ENCODE measurements around the gene CRELD2.

CRELD2 gene

GRCh38 chr22:49929994-49930575, 11.7 kb downstream of the CRELD2 start:
- DNase-seq (ENCODE audit: low read depth, low spot score): no peak

DNA sequence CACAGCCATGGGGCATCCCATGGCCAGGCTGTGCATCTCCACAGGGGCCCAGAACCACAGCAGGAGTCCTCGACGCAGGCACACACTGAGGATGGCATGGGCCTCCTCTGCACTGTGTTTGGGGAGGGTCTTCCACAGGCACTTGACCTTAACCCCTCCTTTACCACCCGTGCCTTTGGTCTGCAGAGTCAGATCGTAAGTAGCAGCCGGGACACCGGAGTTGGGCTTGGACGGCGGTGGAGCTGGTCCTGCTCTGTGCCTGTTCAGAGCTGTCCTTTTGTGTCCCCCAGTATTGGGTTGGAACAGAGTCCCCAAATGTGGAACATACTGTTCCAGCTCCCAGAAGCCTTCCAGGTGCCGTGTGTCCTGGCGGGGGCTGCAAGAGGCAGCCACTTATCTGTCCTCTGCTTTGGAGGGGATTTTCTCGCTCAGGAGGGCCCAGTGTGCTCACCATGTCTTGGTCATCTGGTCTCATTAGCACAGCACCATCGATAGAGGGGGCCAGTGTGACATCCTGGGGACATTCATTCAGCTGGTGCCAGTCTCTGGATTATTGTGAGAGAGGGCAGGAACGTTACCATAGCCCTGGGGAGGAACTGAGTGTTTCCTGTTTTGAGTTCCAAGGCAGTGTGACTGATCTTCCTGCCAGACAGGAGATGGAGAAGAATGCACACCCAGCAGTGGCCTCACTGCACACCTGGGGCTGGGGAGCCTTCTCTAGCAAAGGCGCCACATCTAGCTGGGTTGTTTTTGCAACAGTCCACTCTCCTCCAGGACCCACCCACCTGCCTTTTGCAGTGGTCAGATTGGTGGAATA, 12.4 kb downstream of the CRELD2 start:
- no peak for DNase-seq (ENCODE audit: low read depth, low spot score)

DNA sequence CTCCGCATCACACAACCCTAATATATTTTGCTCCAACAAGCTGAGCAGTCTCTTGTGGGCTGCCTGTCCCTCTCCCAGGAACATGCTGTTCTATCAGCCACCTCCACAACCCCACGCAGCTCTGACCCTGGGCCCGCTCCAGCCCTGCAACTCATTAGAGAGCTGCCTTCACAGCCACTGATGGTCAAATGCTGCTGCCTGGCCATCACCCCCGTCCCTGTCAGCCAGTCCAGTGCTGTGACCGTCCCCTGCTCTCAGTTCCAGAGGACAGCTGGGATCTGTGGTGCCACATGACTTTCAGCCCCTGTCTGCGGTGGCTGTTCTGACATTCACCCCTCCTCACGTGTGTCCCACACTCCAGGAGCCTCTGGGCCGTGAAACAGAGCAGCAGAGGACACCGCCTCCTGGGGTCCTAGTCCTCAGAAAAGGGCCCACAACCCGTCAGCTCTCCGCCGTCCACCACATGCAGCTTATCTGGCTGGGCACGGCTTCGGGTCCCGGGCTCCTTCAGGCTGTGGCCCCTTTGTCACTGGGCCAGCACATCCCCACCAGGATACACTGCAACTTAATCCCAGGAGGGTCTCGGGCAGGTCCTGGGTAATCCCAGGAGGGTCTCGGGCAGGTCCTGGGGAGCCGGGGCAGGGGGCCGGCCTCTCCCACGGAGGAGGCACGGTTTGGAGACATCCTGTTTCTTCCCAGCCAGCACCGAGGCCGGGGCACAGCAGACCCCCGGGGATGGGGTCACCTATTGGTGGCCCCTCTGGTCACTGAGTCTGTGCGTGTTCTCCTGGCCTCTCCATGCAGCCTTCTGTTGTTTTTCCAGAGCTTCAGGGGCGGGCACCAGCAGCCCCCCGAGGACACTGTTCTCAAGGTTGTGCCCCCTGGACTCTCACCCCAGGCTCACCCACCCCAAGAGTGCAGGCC, 15.1 kb downstream of the CRELD2 start:
- no peak for DNase-seq (ENCODE audit: low read depth, low spot score)

DNA sequence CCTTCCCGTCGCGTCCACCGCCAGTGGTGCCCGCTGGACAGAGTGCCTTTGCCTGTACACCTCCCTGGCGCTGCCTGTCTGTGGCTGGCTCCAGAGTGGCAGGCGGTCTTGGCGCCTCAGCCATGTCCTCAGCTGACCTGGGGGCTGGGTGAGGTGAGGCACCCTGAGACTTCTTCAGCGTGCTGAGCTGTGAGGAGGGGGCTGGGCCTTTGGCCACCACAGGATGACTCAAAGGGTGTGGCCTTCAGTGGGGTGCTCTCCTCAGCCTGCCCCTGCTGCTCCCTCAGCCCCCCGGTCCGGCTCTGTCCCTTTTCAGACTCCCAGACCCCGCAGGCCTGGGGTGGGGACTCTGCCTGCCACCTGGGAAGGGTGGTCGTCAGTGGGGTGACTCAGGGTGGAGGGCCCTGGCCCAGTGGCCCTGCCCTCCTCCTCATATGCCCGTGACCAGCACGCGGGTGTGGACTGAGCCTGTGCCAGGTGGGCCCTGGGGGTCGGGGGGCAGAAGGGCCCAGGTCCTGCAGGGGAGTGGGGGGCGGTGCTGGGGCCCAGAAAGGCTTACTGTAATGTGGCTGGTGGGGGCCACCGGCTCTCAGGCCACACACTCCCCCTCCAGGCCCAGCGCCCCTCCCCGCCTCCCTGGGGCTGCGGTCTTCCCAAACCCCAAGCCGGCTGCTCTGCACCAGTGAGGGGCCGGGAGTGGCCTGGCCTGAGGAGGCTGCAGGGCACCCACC, 15.9 kb downstream of the CRELD2 start:
- no peak for DNase-seq (ENCODE audit: low read depth, low spot score)

GRCh38 chr22:49934891-49935557, 16.6 kb downstream of the CRELD2 start:
- peak; percentile 70 for DNase-seq (ENCODE audit: low read depth, low spot score)

DNA sequence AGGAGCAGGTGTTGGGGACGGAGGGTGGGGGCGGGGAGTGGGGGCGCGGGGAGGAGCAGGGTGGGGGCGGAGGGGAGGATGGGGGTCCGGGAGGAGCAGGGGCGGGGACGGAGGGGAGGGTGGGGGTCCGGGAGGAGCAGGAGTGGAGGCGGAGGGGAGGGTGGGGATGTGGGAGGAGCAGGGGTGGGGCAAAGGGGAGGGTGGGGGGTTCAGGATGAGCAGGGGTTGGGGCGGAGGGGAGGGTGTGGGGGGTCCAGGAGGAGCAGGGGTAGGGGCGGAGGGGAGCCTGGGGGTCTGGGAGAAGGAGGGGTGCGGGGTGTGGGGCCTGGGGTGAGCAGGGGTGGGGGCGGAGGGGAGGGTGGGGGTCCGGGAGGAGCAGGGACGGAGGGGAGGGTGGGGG, 17.1 kb downstream of the CRELD2 start:
- no peak for DNase-seq (ENCODE audit: low read depth, low spot score)

- peak; percentile 86 for DNase-seq (ENCODE audit: low read depth, low spot score)
Observed at GRCh38 chr22:49936018-49936972, 17.9 kb downstream of the CRELD2 start.

DNA sequence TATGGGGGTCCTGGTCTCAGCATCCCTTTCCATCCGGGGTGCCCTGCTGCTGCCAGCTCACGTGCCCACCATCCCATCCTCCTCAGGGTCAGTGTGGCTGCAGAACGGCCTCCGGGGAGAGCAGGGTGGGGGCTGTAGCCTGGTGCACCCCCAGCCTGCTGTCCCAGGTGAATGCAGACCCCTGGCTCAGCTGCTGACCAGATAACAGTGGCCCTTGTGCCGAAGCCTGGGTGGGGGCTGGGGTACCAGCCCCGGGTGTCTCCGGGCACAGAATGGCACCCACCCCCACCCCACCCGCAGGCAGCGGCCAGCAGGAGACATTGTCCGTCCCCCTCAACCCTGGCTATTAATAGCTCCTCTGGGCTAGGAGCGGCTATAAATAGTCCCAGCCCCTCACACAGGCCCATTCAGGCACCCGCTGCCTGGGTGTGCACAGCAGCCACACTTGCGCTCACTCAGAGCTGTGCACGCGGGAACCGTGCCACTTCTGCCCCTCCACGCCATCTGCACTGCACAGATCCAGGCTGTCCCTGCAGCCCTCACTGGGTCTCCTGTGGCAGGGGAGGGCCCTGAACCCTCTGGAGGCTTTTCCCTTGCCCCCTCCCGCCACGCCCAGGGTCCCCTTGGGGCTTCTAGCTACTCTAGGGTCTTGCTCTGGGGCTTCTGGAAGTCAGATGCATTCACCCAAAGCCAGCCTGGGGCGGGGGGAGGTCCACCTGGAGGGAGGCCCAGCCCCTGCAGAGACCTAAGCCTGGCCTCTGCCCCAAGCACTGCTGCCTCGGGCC, 18.7 kb downstream of the CRELD2 start:
- no peak for DNase-seq (ENCODE audit: low read depth, low spot score)

DNA sequence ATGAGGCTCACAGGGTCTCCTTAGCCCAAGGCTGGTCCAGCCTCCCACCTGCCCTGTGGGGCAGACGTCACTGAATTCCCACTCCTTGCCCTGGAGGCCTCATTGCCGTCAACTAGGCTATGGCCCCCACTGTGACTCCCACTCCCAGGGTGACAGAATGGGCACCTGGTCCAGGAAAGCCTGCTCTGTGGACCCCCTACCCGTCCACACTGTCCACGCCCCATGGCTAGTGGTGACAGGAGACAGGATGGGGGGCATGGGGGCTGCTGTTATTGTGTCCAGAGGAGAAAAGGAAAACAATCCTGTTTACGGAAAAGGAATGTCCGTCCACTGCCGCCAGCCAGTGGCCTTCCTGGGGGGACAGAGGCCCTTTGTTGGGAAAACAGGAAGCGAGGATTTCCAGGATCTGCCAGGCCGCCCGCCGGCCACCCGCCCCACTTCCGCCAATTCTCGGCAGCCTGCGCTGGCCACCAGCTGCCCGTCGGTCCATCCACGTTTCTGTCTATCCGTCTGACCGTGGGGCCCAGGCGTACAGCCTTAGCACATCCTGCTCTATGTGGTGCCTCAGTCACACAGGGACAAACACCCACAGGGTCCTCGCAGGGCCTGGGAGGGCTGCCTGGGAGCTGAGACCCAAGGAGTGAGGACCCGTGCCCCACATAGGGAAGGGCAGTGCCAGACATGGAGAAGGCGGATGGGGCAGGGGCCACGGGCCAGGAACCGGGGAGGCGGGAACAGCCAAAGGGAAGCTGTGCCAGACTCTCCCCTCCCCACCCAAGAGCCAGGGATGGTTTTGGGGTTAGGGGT, 19.5 kb downstream of the CRELD2 start:
- no peak for DNase-seq (ENCODE audit: low read depth, low spot score)

DNA sequence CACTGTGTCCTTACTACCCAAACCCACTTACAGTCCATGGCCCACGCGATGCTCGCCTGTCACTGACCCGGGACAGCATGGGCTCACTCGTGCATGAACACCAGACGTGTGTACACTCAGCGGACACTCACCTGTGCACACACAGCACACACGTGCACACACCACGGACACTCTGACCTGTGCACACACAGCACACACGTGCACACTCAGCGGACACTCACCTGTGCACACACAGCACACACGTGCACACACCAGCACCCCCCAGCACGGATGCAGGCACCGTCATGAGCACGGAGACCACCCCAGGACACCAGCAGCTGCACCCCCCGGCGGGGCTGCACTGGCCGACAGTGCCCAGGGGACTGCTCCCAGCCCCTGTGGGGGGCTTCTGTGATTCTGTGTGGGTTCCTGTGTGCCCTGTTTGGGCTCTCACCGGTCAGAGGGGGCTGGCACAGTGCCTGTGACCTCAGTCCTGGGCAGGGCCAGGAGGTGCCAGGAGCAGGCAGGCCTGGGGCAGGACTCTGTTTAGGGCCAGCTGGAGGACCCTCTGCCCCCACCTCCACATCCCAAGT, 20.2 kb downstream of the CRELD2 start:
- no peak for DNase-seq (ENCODE audit: low read depth, low spot score)

DNA sequence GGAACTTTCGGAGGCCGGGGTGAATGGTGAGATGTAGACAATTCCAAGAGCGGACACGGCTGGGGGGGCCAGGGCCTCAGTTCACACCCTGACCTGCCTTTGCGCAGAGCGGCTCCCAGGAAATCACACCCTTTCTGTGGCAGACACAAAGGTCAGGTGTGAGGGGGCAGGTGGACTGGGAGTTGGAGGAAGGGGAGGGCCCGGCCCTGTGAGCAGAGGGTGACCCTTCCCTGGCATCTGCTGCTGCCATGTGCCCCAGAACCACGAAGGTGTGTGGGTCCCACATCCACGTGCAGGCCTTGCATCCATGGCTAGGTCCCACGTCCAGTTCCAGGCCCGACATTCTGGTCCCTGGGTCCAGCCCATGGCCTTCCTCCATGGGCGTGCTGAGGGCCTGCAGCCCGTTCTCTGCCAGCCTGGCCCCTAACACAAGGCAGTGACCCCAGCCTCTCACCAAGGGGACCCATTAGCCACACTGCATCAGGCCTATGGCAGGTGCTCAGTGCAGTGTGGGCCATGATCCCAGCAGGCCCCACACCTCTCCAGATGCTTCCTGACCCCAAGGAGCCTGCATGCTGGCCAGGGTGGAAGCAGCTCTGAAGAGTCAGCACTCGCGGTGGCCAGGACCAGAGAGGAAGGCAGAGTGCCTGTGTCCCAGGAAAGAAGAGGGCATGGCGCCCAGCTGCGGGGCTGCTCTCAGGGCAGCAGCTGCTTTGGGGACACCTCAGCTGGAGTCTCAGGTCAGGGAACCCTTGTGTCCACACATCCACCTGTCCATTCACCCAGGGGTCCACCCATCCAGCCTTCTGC, 23.3 kb downstream of the CRELD2 start:
- no peak for DNase-seq (ENCODE audit: low read depth, low spot score)

DNA sequence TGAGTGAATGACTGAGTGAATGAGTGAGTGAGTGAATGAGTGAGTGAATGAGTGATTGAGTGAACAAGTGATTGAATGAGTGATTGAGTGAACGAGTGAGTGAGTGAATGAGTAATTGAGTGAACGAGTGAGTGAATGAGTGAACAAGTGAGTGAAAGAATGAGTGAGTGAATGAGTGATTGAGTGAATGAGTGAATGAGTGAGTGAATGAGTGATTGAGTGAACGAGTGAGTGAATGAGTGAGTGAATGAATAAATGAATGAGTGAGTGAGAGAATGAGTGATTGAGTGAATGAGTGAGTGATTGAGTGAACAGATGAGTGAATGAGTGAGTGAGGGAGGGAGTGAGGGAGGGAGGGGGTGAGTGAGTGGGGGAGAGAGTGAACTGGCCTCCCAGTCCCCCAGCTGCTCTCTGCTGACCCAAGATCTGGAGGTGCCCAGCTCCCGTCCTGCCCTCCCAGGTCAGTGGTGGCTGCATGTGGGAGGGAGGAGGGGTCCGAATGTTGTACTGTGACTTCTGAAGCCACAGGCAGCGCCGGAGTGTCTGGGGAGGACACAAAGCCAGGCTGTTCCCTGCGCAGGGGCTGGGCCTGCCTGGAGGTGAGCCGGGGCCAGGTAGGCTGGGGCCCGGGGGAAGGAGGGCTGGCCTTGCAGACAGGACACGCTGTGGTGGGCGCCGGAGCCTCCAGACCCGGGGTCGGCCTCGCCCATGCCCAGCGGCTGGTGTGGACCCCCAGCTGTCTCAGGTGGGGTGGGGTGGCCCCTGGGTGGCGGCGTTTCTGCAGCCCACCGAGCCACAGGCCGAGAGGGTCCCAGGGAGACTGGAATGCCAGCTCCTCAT, 24.4 kb downstream of the CRELD2 start:
- no peak for DNase-seq (ENCODE audit: low read depth, low spot score)

DNA sequence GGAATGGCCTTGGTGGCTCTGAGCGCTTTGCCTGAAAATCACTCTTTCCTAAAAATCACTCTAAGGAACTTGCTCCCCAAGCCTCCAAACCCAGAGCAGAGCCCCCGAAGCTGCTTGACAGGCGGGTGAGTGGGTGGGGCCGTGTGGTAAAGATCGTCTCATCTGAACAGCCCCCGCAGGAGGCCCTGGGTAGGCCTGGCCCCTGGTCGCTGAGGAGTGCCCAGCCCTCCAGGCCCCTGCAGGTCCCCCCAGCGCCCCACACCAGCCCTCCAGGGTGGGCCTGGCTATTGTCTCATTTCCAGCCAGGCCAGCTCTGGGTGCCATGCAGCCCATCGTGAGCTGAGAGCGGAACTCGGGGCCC, 25.0 kb downstream of the CRELD2 start:
- DNase-seq (ENCODE audit: low read depth, low spot score): no peak

DNA sequence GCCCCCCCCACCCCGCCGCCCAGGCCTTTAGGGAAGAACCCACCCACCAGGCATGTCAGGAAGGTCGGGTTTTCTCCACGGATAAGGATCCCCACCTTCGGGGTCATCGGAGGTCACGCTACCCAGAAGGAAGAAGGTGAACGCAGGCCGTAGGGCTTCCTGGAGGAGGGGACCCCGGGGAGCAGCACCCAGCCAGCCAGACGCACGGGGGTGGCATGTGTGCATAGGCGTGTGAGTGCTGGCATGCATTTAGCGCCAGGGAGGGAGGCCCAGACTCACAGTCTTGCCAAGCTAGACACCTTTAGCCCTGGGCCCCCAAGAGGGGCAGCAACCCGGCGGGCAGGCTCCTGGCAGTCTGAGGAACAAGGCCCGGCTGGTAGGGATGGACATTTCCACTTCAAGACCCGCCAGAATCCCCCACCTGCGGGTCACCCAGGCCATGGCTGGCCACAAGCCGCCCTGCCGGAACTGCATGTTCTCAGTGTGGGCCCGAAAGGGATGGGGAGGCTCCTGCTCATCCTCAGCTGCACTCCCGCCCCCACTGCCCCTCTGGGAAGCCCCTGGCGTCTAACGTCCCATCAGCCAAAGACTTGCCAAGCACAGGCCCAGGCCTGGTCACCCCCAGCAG, 25.5 kb downstream of the CRELD2 start:
- DNase-seq (ENCODE audit: low read depth, low spot score): no peak

DNA sequence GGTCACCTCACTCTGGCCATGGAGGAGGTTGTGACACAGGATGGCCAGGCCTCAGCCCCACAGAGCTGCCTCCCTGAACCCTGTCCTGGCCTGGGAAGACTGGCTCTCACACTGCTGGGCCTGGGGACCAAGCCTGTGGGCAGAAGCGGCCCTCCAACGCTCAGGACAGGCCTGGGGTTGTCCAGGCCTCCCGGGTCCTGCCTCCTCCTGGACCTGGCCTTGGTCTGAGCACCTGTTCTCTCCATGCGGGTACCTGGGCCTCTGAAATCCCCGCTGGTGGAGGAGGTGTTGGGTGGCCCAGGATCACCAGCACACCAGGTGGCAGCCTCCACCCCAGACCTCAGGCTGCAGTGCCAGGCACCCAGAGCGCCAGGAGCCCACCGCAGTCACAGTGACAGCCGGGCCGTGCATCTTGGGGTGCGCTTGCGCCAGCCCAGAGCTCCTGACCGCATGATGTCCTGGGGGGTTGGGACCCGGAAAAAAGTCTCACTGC, 26.0 kb downstream of the CRELD2 start:
- DNase-seq (ENCODE audit: low read depth, low spot score): no peak
